NK-92 (cell line): ENCODE data around the gene ATP6V0D1.

Experiments used
- DNase-seq: peaks from one replicate; lab custom pipeline; 2025; ENCODE audit not compliant: unreplicated experiment; lab: John Stamatoyannopoulos, UW

ATP6V0D1 gene

GRCh38 chr16:67409631-67410030 is 71.3 kb downstream of the ATP6V0D1 start:
- DNase-seq = no peak

- no peak for DNase-seq
These were observed 73.0 kb downstream of the ATP6V0D1 start for GRCh38 chr16:67407788-67408452.

- no peak for DNase-seq
These were observed 73.7 kb downstream of the ATP6V0D1 start for GRCh38 chr16:67407176-67407787.

- DNase-seq = no peak
These were observed 74.6 kb downstream of the ATP6V0D1 start for GRCh38 chr16:67406111-67406971.

GRCh38 chr16:67405336-67405735 is 75.6 kb downstream of the ATP6V0D1 start:
- DNase-seq = no peak

GRCh38 chr16:67404740-67405226 is 76.2 kb downstream of the ATP6V0D1 start:
- no peak for DNase-seq

- DNase-seq = no peak
These were observed 76.9 kb downstream of the ATP6V0D1 start for GRCh38 chr16:67403976-67404555.

GRCh38 chr16:67400901-67401300 is 80.1 kb downstream of the ATP6V0D1 start:
- DNase-seq = no peak

- DNase-seq = no peak
These were observed 80.9 kb downstream of the ATP6V0D1 start for GRCh38 chr16:67399749-67400704.

- no peak for DNase-seq
These were observed 81.7 kb downstream of the ATP6V0D1 start for GRCh38 chr16:67399218-67399733.

- no peak for DNase-seq
These were observed 82.3 kb downstream of the ATP6V0D1 start for GRCh38 chr16:67398546-67399217.

- no peak for DNase-seq
These were observed 83.0 kb downstream of the ATP6V0D1 start for GRCh38 chr16:67397812-67398545.

- DNase-seq = no peak
These were observed 83.7 kb downstream of the ATP6V0D1 start for GRCh38 chr16:67397036-67397801.

GRCh38 chr16:67396159-67397035 is 84.6 kb downstream of the ATP6V0D1 start:
- DNase-seq = no peak

- no peak for DNase-seq
These were observed 85.3 kb downstream of the ATP6V0D1 start for GRCh38 chr16:67395458-67396158.

- DNase-seq = no peak
These were observed 85.9 kb downstream of the ATP6V0D1 start for GRCh38 chr16:67395105-67395457.
